T-helper 9 cell (primary cell): ENCODE measurements around the gene PRIM1.
"Not testable (repeated sequence)": the region's sequence is repeated elsewhere in the genome, so short reads cannot be mapped to it uniquely, and the experiment has no call there.

Source experiments
- DNase-seq: peaks from one replicate; pipeline ENCODE4 v3.0.0-alpha.2; 2020

The PRIM1 gene

DNA sequence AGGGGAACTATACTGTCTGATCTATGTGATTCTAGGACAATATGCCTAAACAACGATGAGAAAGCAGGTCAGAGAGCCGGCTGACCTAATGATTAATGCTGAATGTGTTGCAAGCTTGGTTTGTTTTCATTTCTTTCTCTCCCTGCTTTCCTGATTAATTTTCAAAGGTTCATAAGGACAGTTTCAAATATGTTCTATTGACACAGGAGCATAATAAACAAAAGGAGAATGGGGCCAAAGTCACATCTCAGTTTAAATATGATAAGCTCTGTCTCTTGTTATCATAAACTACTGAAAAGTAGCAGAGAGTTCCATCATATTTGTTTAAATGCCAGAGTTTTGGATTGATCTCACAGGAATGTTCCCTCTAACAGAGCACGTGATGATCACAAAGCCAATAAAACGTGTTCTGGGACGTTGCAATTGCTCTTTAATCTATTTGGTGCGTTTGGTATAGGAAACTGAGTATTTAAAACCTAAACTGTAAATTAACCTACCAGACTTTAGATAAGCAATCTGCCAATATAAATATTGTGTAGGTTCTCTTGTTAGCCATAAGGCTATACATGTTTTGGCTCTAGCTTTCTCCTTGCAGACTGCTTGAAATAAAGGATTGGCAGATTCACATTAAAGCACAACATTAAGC, 7.3 kb upstream of the PRIM1 start:
- DNase-seq: no peak

DNA sequence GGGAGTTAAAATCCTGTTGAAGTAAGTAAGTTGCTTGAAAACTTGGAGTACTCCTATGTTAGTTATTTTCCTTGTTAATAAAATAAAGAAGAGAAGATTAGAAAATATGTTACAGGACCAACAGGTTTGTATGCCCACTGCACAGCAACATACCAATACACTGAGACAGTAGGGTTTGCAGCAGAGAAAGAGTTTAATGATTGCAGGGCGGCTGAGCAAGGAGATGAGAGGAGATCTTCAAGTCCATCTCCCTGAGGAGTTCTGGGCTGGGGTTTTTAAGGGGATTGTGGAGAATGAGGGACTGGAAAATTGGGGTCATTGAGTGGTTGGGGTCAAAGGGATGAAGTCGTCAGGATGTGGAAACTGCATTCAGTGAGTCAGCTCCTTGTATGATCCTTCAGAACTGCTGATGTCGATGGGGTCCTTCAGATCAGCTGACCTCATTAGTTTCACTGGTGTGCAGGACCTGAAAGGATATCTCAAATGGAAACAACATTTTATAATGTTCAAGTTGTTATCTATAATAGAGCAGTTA, 6.7 kb upstream of the PRIM1 start:
- DNase-seq: no peak

DNA sequence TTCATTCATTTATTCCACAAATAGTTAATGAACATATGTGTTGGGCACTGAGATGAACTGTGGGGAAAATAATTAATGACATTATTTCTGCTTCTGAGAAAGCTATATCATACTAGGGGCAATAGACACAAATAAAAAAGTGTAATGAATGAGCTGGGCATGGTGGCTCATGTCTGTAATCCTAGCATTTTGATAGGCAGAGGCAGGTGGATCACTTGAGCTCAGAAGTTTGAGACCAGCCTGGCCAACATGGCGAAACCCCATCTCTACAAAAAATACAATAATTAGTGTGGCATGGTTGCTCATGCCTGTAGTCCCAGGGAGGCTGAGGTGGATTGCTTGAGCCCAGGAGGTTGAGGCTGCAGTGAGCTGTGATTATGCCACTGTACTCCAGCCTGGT, 5.8 kb upstream of the PRIM1 start:
- not testable (repeated sequence) for DNase-seq

DNA sequence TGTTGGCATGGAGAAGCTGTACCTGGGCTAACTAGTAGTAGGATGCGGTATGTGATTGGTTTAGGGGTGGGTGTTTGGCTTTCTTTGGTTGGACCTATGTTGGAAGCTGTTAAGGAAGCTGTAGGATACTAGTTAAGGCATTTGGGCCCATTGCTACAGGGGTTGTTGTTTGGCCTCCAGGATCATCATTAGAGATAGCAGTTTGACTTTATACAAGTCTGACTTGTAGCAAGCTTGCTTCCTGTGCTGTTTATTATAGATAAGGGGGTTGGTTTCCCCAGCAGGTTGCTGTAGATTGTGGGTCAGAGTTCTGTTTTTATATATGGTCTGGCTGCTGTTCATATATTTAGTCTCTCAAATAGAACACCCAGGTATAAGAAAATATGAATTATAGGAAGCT, 1.4 kb upstream of the PRIM1 start:
- no peak for DNase-seq

DNA sequence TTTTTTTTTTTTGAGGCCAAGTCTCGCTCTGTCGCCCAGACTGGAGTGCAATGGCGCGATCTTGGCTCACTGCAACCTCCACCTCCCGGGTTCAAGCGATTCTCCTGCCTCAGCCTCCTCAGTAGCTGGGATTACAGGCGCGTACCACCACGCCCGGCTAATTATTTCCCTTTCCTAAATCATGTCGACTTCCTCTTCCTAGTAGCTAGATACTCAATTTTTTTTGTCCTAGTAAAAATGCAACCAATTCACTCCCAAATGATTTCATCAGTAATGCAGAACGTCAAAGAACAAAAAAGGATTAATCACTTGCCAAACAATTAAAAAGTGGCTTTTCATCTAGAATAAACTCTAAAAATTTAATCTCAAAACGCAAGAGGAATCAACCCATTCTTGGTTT, 1.5 kb downstream of the PRIM1 start:
- not testable (repeated sequence) for DNase-seq

DNA sequence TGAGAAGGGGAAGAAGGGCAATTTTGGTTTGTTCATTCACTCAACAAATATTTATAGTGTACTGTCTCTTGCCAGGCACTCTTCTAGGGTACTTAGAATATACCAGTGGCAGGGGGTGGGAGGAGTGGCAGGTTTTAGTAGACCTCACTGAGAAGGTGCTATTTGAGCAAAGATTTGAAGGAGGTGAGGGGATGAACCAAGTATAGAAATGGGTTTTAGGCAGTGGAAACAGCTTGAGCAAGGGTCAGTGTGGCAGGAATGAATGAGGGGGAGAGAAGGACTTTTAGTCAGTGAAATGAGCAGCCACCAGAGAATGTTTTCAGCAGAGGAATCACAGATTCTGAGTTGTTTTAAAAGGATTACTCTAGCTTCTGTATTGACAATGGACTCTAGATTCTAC, 2.3 kb downstream of the PRIM1 start:
- DNase-seq: no peak

DNA sequence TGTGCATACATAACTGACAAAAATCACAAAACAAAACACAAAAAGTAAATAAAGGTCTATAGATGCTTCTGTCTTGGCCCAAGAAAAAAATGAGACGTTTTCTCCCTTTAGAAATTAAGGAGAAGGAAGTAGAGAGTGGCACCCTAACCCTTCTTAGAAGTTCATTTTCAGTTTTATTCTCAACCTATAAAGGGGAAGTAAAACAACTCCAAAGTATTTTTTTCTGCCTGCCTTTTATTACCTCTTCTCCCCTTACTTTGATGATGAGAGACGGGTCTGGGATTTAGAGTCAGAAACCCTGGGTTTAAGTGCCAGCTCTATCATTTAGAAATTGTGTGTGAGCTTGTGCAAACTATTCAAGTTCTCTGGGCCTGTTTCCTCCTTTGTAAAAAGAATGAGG, 2.8 kb downstream of the PRIM1 start:
- no peak for DNase-seq

DNA sequence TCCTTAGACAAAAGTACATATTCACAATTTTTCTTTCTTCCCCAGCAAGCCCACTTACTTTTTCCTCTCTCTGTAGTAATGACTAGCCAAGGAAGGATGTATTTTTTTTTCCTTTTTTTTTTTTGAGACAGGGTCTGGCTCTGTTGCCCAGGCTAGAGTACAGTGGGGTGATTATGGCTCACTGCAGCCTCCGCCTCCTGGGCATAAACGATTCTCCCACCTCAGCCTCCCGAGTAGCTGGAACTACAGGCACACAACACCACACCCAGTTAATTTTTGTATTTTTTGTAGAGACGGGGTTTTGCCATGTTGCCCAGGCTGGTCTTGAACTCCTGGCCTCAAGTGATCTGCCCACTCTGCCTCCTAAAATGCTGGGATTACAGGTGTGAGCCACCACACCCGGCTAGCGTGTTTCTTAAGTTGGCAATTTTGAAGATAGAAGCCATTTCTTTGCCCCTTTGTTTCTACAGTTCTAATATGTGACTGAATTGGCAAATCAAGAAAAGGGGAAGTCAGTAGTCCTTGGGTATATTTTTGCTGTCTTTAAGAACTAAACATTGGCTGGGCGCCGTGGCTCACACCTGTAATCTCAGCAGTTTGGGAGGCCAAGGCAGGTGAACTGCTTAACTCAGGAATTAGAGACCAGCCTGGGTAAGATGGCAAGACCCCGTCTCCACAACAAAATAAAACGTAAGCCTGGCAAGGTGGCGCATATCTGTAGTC, 23.8 kb downstream of the PRIM1 start:
- no peak for DNase-seq

DNA sequence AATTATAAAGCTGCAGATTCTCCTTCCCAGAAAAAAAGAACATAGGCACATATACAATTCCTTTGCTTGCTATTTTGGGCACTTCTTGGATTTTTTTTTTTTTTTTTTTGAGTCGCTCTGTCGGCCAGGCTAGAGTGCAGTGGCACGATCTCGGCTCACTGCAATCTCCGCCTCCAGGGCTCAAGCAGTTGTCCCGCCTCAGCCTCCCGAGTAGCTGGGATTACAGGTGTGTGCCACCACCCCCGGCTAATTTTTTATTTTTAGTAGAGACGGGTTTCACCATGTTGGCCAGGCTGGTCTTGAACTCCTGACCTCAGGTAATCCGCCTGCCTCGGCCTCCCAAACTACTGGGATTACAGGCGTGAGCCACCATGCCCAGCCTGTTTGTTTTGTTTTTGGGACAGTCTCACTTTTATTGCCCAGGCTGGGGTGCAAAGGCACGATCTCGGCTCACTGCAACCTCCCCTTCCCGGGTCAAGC, 25.9 kb downstream of the PRIM1 start:
- not testable (repeated sequence) for DNase-seq

DNA sequence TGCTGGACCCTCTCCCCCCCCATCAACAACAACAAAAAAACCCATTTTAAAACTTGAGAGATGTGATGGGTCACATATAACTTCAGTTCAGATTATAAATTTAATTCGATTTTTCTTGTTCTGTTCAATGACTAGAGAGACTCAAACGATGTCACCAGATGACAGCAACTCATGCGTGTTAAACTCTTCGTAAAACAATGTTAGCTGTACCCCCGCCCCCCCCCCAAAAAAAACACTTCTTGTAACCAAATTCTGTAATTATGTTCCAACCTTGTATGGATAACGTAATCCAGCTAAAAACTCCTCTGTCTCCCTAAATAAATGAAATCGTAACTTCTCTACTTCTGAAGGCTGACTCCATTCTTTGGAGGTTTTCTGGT, 26.4 kb downstream of the PRIM1 start:
- no peak for DNase-seq

DNA sequence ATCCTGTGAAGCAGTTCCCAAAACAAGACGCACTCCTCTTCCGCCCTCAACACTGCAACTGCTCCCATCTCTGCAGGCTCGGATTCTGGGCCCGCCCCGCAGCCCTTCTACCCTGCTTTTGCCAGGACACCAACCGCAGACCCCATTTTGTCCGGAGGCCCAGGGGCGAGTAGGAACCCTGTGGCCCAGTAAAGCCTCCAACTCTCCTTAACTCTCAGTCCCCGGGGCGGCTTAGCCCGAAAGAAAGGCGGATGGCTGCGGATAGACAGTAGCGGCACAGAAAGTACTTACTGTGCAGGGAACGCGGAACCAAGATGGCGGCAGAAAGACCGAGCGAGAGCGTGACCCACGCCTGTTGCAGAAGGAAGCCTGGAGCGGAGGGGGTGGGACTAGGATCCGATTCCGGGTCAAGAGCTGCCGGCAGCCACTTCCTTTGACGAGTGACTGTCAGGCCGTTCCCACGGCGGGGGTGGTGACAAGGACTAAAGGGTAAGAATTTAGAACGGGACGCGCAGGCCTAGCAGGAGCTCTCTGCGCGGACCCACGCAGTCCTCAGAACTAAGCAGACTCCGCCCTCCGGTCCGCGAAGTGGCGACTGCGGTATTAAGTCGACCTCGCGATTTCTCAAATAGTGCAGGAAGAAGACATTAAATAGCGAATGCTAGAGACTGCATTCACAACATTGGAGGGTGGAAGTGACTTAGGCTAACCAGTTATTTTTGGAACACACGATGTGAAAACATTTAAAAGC, 27.0 kb downstream of the PRIM1 start, which contains the start of gene NACA:
NACA (minus strand) TSS at position 328 of the 751 bp plus-strand sequence. CDS start 778 bp downstream, outside the sequence.
- DNase-seq: peak; percentile 92

DNA sequence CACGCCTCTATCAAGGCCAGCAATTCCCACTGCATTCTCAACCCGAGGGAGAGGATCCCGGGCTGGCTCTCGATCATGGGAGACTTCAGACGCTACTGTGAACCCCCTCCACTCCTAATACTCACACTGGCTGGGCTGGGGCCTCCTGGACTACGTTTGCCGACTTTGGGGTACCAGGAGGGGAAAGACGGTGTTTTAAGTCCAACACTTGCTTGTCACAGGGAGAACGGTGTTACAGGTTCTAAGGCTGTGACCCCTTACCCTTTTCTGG, 27.5 kb downstream of the PRIM1 start:
- no peak for DNase-seq

DNA sequence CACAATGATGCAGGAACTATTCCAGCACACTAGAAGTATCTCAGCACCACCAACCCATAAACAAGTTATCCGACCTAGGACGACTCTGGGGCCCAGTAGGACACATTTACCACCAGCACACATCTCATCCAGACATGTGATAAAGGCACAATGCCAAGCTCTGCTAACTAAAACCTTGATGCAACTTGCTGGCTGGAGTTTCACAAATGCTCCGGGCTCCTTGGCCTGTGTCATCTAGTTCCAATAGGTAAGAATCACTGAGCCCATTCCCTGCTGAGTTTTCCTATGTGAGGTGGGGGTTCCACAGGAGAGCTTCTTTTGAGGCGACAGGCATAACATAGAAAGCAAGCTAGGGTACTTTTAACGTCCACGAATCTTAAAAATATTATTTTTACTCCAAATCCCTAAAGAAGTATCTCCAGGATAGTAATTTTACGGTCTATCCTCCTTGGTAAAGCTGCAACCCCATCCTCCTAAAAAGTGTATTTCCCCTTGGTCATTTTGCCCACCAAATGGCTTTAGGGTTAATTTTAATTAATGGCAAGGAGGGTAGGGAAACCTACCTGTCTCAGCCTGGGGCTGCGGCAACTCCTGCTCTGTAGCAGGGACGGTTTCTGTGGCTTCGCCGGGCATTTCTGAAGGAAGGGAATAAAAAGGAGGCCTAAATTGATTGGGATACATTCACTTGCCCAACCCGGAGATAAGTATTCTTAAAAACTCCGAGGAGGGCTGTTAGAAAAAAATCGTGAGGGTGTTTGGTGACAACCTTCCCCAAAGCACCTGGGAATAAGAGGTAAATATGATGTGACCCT, 28.0 kb downstream of the PRIM1 start:
- no peak for DNase-seq

DNA sequence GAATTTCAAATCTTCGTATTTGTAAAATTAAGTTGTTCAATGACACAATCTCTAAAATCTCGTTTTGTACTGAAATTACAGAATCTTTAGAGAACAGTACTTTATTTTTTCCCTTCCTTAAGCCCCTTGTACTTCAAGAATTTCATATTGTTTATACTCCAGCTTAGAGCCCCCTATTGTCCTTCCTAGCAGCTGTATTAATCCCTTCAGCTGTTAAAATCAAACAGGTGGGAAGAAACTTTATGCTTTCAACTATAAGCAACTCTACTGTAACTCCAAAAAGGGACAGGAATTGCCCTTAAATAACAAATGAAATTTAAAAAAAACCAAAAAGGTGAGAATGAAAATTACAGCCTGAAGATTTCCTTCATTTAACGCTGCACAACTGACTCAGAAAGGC, 28.8 kb downstream of the PRIM1 start:
- no peak for DNase-seq

DNA sequence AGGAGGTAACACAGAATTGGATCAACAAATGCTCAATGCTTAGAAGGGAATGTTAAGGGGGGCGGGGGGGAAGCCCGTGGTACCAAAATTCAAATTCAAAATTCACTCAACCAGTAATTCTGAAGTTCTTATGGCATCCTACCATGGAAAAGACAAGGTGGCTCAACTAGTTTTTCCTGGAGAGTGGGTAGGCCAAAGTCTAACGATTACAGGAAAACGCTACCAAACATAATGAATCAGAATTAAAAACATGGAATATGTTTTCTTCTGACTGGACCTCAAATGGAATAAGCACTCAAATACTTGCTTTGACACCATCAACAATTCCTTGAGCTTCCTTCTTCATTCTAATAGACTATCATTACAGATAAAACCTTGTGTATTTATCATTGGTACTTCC, 29.3 kb downstream of the PRIM1 start:
- no peak for DNase-seq

DNA sequence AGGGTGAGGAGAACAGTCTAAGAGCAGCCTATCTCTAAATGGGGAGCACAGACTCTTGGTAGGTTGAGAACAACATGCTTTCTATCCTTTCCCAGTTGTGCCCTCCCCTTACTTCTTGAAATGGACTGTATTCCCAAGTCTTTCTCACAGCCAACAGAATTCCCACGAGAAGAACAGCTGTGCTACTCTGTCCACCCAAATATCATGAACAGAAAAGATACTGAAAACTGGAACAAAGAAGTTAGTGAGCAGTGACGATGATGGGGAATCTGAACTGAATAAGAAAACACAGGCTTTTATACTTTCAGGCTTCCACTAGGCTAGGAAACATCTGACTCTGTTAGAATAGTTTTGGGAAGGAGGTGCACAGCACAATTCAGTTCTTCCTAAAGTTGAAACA, 30.4 kb downstream of the PRIM1 start:
- no peak for DNase-seq

DNA sequence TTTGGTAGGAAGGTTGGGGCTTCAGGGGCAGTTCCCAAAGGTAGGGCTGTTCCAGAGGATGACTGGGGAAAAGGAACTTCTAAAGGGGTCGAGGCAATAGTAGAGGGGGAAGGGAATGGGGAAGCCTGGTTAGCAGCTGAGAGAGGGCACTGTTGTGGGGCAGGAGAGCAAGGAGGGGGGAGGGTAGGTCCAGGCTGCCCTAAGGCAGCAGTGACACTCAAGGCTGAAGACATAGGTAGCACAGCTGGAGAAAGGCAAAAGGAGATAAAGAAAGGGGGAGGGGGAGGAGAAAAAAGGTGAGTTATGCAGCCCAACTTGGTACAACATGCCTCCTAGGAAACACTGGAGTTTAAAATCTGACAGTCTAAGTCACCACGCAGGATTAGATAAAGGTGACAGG, 30.9 kb downstream of the PRIM1 start:
- DNase-seq: no peak

DNA sequence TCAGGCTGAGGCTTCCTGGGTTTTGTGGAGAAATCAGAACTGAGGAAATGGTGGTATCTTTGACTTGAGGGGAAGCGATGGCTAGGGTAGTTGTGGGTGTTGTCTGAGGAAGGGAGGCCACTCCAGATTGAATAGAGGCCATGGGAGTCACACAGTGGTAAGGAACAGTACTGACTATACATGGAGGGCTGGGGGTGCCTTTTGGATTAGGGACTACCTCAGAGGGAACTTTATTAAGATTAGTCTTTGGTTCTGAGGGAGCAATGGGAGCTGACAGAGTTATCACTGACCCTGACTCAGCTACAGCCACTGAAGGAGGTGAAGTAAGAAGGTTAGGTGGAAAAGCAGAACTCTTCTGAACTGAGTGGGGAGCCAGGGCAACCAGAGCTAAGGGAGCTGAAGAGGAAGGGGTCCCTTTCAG, 31.4 kb downstream of the PRIM1 start:
- no peak for DNase-seq

DNA sequence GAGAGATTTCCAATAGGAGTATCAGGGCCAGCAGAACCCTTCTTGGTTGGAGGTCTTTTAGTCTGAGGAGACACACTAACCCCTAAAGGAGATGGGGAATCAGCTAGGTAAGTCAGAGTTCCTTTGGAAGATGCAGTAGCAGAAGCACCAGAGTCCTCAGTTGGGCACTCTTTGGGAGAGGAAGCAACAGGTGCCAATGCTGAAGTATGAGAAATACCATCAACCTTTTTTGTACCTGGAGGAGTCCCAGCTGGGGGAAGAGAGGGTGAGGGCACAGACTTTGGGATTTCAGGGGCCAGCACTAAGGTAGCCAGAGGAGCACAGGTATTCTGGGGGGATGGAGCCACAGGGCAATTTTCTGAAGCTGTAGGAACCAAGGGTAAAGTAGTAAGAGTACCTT, 33.1 kb downstream of the PRIM1 start:
- DNase-seq: no peak

DNA sequence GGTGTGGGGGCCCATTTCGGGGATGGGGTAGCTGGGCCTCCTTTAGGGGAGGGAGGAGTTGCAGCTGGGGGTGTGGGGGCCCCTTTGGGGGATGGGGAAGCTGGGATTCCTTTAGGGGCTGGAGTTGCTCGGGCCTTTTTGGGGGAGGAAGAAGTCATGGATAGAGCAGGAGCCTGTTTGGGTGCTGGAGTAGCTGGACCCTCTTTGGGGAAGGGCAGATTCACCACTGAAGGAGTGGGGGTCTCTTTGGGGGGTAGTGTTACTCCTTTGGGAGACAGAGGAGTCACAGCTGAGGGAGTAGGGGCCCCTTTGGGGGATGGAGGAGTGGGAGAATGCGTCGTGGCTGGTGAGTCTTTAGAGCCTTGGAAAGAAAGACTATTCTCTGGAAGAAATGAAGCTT, 33.5 kb downstream of the PRIM1 start:
- no peak for DNase-seq

DNA sequence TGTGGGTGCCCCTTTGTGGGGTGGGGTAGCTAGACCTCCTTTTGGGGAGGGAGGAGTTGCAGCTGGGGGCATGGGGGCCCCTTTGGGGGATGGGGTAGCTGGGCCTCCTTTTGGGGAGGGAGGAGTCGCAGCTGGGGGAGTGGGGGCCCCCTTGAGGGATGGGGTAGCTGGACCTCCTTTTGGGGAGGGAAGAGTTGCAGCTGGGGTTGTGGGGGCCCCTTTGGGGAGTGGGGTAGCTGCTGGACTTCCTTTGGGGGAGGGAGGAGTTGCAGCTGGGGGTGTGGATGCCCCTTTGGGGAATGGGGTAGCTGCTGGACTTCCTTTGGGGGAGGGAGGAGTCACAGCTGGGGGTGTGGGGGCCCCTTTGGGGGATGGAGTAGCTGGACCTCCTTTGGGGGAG, 34.0 kb downstream of the PRIM1 start:
- no peak for DNase-seq

DNA sequence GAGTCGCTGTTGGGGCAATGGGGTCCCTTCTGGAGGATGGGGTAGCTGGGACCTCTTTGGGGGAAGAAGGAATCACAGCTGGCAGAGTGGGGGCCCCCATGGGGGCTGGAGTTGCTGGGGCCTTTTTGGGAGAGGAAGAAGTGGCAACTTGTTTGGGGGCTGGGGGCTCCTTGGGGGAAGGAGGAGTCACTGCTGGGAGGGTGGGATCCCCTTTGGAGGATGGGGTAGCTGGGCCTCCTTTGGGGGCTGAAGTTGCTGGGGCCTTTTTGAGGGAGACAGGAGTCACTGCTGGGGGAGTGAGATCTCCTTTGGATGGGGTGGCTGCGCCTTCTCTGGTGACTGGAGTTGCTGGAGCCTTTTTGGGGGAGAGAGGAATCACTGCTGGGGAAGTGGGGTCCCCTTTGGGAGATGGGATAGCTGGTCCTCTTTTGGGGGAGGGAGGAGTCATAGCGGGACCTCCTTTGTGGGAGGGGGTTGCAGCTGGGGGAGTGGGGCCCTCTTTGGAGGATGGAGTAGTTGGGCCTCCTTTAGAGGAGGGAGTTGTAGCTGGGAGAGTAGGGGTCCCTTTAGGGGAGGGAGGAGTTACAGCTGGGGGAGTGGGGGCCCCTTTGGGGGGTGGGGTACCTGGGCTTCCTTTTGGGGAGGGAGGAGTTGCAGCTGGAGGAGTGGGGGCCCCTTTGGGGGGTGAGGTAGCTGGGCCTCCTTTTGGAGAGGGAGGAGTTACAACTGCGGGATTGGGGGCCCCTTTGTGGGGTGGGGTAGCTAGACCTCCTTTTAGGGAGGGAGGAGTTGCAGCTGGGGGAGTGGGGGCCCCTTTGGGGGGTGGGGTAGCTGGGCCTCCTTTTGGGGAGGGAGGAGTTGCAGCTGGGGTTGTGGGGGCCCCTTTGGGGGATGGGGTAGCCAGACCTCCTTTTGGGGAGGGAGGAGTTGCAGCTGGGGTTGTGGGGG, 34.9 kb downstream of the PRIM1 start:
- DNase-seq: no peak
